Globus pallidus (tissue), 1 donor: ENCODE measurements around the gene CADPS2.

Source experiments
- DNase-seq: peaks from one replicate; pipeline ENCODE4 v3.0.0-alpha.2; 2015; ENCODE audit warnings: low spot score

CADPS2 gene

GRCh38 chr7:122600630-122601029 is 285.6 kb downstream of the CADPS2 start:
- DNase-seq, result no peak

GRCh38 chr7:122600042-122600441 is 286.2 kb downstream of the CADPS2 start:
- DNase-seq, result no peak

GRCh38 chr7:122597277-122597676 is 289.0 kb downstream of the CADPS2 start:
- no peak for DNase-seq

- no peak for DNase-seq
Measured at GRCh38 chr7:122595885-122596284, 290.4 kb downstream of the CADPS2 start.

- no peak for DNase-seq
Measured at GRCh38 chr7:122588621-122589020, 297.6 kb downstream of the CADPS2 start.

GRCh38 chr7:122584676-122585251 is 301.5 kb downstream of the CADPS2 start:
- no peak for DNase-seq

GRCh38 chr7:122578350-122578749 is 307.9 kb downstream of the CADPS2 start:
- no peak for DNase-seq

- DNase-seq, result no peak
Measured at GRCh38 chr7:122577449-122578003, 308.7 kb downstream of the CADPS2 start.

GRCh38 chr7:122572706-122573105 is 313.6 kb downstream of the CADPS2 start:
- DNase-seq, result no peak

GRCh38 chr7:122561326-122561725 is 324.9 kb downstream of the CADPS2 start:
- DNase-seq, result no peak

GRCh38 chr7:122556873-122557542 is 329.3 kb downstream of the CADPS2 start:
- no peak for DNase-seq

- no peak for DNase-seq
Measured at GRCh38 chr7:122556219-122556618, 330.0 kb downstream of the CADPS2 start.

- DNase-seq, result no peak
Measured at GRCh38 chr7:122553761-122554160, 332.5 kb downstream of the CADPS2 start.

- DNase-seq, result no peak
Measured at GRCh38 chr7:122552769-122553168, 333.5 kb downstream of the CADPS2 start.

GRCh38 chr7:122550545-122550944 is 335.7 kb downstream of the CADPS2 start:
- no peak for DNase-seq

GRCh38 chr7:122549578-122549977 is 336.7 kb downstream of the CADPS2 start:
- no peak for DNase-seq

GRCh38 chr7:122546496-122546895 is 339.8 kb downstream of the CADPS2 start:
- DNase-seq, result no peak

- peak; percentile 66 for DNase-seq
Measured at GRCh38 chr7:122544463-122544862, 341.8 kb downstream of the CADPS2 start.

GRCh38 chr7:122543891-122544290 is 342.4 kb downstream of the CADPS2 start:
- no peak for DNase-seq

GRCh38 chr7:122543166-122543565 is 343.1 kb downstream of the CADPS2 start:
- DNase-seq, result no peak

GRCh38 chr7:122535086-122535485 is 351.2 kb downstream of the CADPS2 start:
- DNase-seq, result no peak

GRCh38 chr7:122532406-122533269 is 353.6 kb downstream of the CADPS2 start:
- DNase-seq, result no peak
